ENCODE measurements around the gene DRD2. TPM values are rescaled to one million over a fixed set of nuclear protein-coding genes. Genes with fewer than 3 reads are reported as not detected.

Gene DRD2
- total RNA-seq, 1 experiment from 2014 or later, result 0.44 TPM

DNA sequence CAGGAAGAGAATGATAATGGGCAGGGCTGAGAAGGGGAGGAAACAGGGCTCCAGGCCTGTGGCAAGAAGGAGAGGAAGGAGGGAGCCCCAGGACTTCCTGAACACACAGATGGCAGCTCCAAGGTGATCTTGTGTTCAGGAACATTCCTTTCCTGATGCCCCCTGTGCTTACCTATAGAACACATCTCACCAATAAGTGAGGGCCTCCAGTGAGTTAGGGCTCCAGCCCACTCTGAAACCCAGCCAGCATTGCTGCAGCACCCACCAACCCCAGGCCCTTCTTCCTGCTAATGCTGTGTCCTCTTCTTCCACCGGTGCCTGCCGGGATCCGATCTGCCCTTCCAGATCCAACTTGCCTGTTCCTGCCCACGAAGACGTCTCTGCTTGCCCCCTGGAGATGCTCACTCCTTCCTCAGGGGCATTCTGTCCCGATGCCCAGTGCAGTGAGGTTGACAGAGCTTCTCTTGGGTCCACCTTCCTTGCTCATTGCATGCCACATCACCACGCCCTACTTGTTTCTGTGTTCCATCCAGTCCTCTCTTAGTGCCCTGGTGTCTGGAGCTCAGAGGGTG lies 70.3 kb downstream of the DRD2 start:
- Mint-ChIP-seq H3K36me3 (ENCODE audit: insufficient read depth in 1 of 3, low read depth in 3 of 3) (no peaks in the 10 kb centered on the region), H3K27ac (no peak overlapping the region; a peak in 1 of 7 replicates), H3K9me3 (no peaks in the 10 kb centered on the region), H3K4me3 (no peak overlapping the region), H3K4me1 (peaks cover 10 to 23% of the 10 kb centered on the region in 2 experiments), H3K27me3 (ENCODE audit: low read depth) (peaks cover 28% of the 10 kb centered on the region)
- no peaks in the 10 kb centered on the region for H3K9me3 ChIP-seq (ENCODE audit: control insufficient read depth, low read depth, low read length)
- no peaks in the 10 kb centered on the region for H4K20me1 ChIP-seq (ENCODE audit: control insufficient read depth, insufficient read depth, insufficient read length)
- no peak overlapping the region for H4K8ac ChIP-seq (replicated peaks; ENCODE audit: insufficient read length, low read depth, low read length)
- no peaks in the 10 kb centered on the region for H3K79me2 ChIP-seq (ENCODE audit: insufficient read depth, low read length)
- H2BK15ac ChIP-seq (ENCODE audit: low read depth, low read length), result no peak overlapping the region
- no CpG with 5 or more reads among the region's 7 CpGs for WGBS (ENCODE audit: extremely low coverage, insufficient read length, low lambda C conversion rate)
- no peak overlapping the region for H4K5ac ChIP-seq (ENCODE audit: insufficient read length, low read depth, low read length)
- H2BK5ac ChIP-seq (ENCODE audit: insufficient read length, low read length), result no peak overlapping the region
- no peak overlapping the region for H2BK120ac ChIP-seq (ENCODE audit: low read depth, low read length, poor library complexity, severe bottlenecking)
- H4K91ac ChIP-seq (ENCODE audit: insufficient read length, low read depth, low read length), result no peak overlapping the region
- H3K18ac ChIP-seq (ENCODE audit: insufficient read length, low read depth, low read length), result no peak overlapping the region
- no peak for DNase-seq
- no peaks in the 10 kb centered on the region for H3K4me1 ChIP-seq (ENCODE audit: insufficient read depth, low read length)
- no peak overlapping the region for H2AK5ac ChIP-seq (ENCODE audit: insufficient read length, low read length)
- H3K27ac ChIP-seq (ENCODE audit: insufficient read length, low read depth, low read length), result no peak overlapping the region
- no peak overlapping the region; the same call in 1 of the 2 replicates for H3K14ac ChIP-seq (ENCODE audit: insufficient read depth, low read length)
- no peak overlapping the region for H3K9ac ChIP-seq (ENCODE audit: extremely low read depth, insufficient read length, low read length)
- H3K27me3 ChIP-seq (ENCODE audit: insufficient read depth, low read length), result no peaks in the 10 kb centered on the region
- TF ChIP-seq, protein P1, sequence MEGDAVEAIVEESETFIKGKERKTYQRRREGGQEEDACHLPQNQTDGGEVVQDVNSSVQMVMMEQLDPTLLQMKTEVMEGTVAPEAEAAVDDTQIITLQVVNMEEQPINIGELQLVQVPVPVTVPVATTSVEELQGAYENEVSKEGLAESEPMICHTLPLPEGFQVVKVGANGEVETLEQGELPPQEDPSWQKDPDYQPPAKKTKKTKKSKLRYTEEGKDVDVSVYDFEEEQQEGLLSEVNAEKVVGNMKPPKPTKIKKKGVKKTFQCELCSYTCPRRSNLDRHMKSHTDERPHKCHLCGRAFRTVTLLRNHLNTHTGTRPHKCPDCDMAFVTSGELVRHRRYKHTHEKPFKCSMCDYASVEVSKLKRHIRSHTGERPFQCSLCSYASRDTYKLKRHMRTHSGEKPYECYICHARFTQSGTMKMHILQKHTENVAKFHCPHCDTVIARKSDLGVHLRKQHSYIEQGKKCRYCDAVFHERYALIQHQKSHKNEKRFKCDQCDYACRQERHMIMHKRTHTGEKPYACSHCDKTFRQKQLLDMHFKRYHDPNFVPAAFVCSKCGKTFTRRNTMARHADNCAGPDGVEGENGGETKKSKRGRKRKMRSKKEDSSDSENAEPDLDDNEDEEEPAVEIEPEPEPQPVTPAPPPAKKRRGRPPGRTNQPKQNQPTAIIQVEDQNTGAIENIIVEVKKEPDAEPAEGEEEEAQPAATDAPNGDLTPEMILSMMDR (conservative IDR thresholded peaks at IDR 0.05), result no peak
- H3K23me2 ChIP-seq (ENCODE audit: insufficient read length, low read depth, low read length, poor library complexity, severe bottlenecking), result no peaks in the 10 kb centered on the region
- H3K23ac ChIP-seq (ENCODE audit: insufficient read length, low read depth, low read length), result no peak overlapping the region
- H3T11ph ChIP-seq (ENCODE audit: low read length), result no peak overlapping the region
- H3K4ac ChIP-seq (ENCODE audit: low read depth, low read length), result no peak overlapping the region
- no peak overlapping the region for H2BK20ac ChIP-seq (ENCODE audit: low read depth, low read length, poor library complexity, severe bottlenecking)
- no peak overlapping the region for H3K56ac ChIP-seq (ENCODE audit: insufficient read length, low read depth, low read length)
- H3K79me1 ChIP-seq (ENCODE audit: insufficient read depth, low read depth, low read length, poor library complexity, severe bottlenecking), result no peaks in the 10 kb centered on the region
- H2BK12ac ChIP-seq (ENCODE audit: insufficient read length, low read depth, low read length), result no peak overlapping the region
- no peak overlapping the region for H3K4me2 ChIP-seq (ENCODE audit: insufficient read depth, insufficient read length, low read length)
- no peak overlapping the region for H2AFZ ChIP-seq (ENCODE audit: low read length)

Measured in H9 (cell line).